Measurements from ENCODE around the gene TOPAZ1. TPM values are rescaled to one million over a fixed set of nuclear protein-coding genes. Genes with fewer than 3 reads are reported as not detected.
"Not testable (repeated sequence)": the region's sequence is repeated elsewhere in the genome, so short reads cannot be mapped to it uniquely, and the experiment has no call there.

Gene TOPAZ1
- total and polyA plus RNA-seq, 7 donors: not detected

DNA sequence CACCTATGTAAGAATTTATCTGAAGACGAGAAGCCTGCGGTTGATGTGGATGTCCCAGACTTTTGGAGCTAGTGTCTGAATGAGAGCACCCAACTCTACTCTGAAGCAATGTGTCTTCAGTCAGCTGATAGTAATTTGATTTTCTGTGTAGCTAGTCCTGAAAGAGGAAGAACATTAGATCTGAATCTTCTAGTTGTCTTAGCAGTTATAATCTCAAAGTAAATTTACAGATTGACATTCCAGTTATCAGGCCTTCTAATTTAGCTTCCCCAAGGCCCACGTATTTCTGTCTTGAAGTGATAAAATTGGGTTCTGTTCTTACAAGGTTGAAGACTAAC, 98.3 kb downstream of the TOPAZ1 start:
- intact Hi-C loops (cut with DNase I): no loop called here
- Histone ChIP-seq H3K4me3 (peak overlapping the region; percentile 73), H3K36me3 (ENCODE audit: insufficient read depth in 1 of 2, low read depth in 1 of 2) (no peaks in the 10 kb centered on the region), H3K9me3 (no peaks in the 10 kb centered on the region), H3K27me3 (ENCODE audit: insufficient read depth in 3 of 3, low read length in 2 of 3) (no peaks in the 10 kb centered on the region), H3K4me1 (peaks cover 25% of the 10 kb centered on the region), H3K27ac (peak overlapping the region; percentile 99)
- DNase-seq: no peak
- WGBS, 3 donors: 81 to 91% (median 82%) methylated on average over 3 of the region's 3 CpGs
- no peak for ATAC-seq
- TF ChIP-seq, protein P1, sequence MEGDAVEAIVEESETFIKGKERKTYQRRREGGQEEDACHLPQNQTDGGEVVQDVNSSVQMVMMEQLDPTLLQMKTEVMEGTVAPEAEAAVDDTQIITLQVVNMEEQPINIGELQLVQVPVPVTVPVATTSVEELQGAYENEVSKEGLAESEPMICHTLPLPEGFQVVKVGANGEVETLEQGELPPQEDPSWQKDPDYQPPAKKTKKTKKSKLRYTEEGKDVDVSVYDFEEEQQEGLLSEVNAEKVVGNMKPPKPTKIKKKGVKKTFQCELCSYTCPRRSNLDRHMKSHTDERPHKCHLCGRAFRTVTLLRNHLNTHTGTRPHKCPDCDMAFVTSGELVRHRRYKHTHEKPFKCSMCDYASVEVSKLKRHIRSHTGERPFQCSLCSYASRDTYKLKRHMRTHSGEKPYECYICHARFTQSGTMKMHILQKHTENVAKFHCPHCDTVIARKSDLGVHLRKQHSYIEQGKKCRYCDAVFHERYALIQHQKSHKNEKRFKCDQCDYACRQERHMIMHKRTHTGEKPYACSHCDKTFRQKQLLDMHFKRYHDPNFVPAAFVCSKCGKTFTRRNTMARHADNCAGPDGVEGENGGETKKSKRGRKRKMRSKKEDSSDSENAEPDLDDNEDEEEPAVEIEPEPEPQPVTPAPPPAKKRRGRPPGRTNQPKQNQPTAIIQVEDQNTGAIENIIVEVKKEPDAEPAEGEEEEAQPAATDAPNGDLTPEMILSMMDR (IDR thresholded peaks at IDR 0.05): no peak

DNA sequence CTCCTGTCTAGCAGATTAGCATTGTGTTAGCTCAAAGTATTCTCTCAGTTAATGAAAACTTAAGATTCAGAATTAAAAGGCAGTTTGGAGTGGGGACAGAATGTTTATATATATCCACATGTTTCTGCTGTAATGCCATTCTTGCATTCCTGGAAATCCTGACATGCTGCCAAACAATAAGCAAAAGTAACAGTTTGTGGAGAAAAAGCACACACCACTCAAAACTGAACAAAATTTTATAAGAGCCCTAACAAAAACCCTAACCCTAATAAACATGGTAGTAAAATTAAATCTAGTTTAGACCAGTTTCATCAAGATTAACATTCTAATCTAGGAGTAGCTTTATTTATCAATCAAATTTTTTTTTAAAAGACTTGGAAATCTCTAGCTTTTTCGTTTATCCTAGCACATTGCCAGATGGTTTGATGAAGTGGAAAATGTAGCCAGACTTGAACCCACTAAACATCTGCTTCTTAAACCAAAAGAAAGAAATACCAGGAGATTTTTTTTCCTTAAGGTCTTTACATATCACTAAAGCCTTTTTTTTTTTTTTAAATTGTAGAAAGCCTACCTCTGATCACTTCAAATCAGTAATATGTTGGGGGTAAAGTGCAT, 100.6 kb downstream of the TOPAZ1 start:
- TF ChIP-seq, protein P1 (IDR thresholded peaks at IDR 0.05): no peak
- intact Hi-C loops (cut with DNase I): no loop called here
- Histone ChIP-seq H3K4me1 (peaks cover 25% of the 10 kb centered on the region), H3K4me3 (no peak overlapping the region), H3K27ac (no peak overlapping the region), H3K9me3 (no peaks in the 10 kb centered on the region), H3K27me3 (ENCODE audit: insufficient read depth in 3 of 3, low read length in 2 of 3) (no peaks in the 10 kb centered on the region), H3K36me3 (ENCODE audit: insufficient read depth in 1 of 2, low read depth in 1 of 2) (no peaks in the 10 kb centered on the region)
- DNase-seq: no peak
- 48 to 61% (median 59%) methylated on average over 1 of the region's 1 CpG for WGBS, 3 donors
- ATAC-seq: no peak

DNA sequence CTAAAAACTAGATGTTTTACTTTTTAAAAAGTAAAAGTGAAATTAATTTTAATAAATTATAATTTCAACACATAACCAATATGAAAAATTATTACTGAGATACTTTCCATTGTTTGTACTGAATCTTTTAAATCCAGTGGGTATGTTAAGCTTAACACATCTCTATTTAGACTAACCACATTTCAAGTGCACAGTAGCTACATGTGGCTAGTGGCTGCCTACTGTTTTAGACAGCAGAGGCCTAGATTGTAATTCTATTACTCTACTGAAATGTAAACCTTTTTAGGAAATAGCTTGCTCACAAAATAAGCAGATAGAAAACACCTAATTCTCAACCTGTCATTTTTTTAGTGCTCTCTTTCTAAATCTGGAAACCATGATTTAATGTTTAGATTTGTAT, 101.7 kb downstream of the TOPAZ1 start:
- Histone ChIP-seq H3K27ac (no peak overlapping the region), H3K4me1 (peaks cover 20% of the 10 kb centered on the region), H3K36me3 (ENCODE audit: insufficient read depth in 1 of 2, low read depth in 1 of 2) (no peaks in the 10 kb centered on the region), H3K27me3 (ENCODE audit: insufficient read depth in 3 of 3, low read length in 2 of 3) (no peaks in the 10 kb centered on the region), H3K4me3 (no peak overlapping the region), H3K9me3 (no peaks in the 10 kb centered on the region)
- ATAC-seq (no peak), DNase-seq (no peak)
- intact Hi-C loops (cut with DNase I): no loop called here
- TF ChIP-seq, protein P1 (IDR thresholded peaks at IDR 0.05): no peak

DNA sequence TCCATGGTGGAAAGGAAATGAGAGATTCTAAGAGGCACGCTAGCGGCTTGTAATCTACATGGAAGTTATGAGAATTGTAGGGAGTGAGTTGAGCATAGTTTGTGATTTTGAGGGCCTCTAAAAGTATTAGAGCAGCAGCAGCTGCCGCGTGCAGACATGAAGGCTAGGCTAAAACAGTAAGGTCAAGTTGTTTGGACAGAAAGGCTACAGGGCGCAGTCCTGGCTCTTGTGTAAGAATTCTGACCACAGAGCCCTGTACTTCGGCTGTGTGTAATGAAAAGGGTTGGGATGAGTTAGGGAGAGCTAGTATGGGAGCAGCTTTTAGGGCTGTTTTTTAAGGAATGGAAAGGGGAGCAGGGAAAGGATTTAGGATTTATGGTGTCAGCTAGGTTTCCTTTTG, 104.9 kb downstream of the TOPAZ1 start:
- H3K4me1 ChIP-seq; H3K9me3 ChIP-seq; DNase-seq; H3K27ac ChIP-seq; H3K4me3 ChIP-seq; H3K27me3 ChIP-seq (ENCODE audit: insufficient read depth in 3 of 3, low read length in 2 of 3); ATAC-seq; intact Hi-C loops (cut with DNase I); H3K36me3 ChIP-seq (ENCODE audit: insufficient read depth in 1 of 2, low read depth in 1 of 2): not testable (repeated sequence)
- 86 to 88% (median 88%) methylated on average over 6 of the region's 6 CpGs for WGBS, 3 donors

DNA sequence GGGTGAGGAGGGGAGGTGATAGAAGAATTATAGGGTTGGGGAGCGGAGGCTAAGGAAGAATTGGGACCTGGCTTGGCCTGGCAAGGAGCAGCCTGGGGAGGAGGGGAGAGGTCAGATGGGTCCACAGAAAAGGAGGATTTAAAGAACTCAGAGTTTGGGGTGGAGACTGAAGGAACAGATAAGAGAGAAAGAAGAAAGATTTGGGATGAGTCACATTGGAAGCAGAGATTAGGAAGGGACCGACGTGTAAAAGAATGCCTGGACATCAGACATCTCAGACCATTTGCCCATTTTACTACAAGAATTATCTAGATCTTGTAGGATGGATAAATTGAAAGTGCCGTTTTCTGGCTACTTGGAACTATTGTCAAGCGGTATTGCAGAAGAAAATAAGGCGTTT, 107.3 kb downstream of the TOPAZ1 start:
- WGBS, 3 donors: 89 to 90% (median 90%) methylated on average over 6 of the region's 6 CpGs
- ATAC-seq: no peak
- H3K27me3 ChIP-seq (ENCODE audit: insufficient read depth in 3 of 3, low read length in 2 of 3): no peaks in the 10 kb centered on the region
- TF ChIP-seq, protein P1 (IDR thresholded peaks at IDR 0.05): no peak
- DNase-seq: no peak
- intact Hi-C loops (cut with DNase I): no loop called here
- peaks cover 10% of the 10 kb centered on the region for H3K4me1 ChIP-seq
- H3K27ac ChIP-seq: no peak overlapping the region
- H3K9me3 ChIP-seq: peaks cover 1% of the 10 kb centered on the region
- H3K4me3 ChIP-seq: no peak overlapping the region
- H3K36me3 ChIP-seq (ENCODE audit: insufficient read depth in 1 of 2, low read depth in 1 of 2): no peaks in the 10 kb centered on the region

All from psoas muscle (tissue), 8 donors.